Stimulated activated CD4-positive, alpha-beta T cell treated with anti-CD3 and anti-CD28 coated beads, Interleukin-4, amount 100 ng/mL, for 24 hours (primary cell): ENCODE data around the gene KRTAP20-4.

Source experiments
- DNase-seq: peaks from one replicate; pipeline ENCODE4 v3.0.0-alpha.2; 2020

KRTAP20-4 gene

DNA sequence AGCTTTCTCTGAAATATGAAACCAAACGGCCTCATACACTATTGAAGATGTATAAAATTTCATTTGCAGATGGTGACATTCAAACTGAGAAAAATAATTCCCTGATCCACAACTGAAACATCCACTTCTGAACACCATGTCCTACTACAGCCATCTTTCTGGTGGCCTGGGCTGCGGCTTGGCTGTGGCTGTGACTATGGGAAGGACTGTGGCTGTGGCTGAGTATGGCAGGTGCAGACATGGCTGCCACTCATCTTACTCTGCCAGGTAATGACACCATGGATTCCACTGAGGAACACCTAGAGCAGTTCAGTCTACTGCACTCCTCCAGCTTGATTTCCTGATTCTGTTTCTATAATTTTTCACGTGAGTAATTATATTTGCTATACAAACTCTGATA is at the start of gene KRTAP20-4:
KRTAP20-4 (plus strand) TSS at position 106 of the 400 bp plus-strand sequence.
- no peak for DNase-seq

DNA sequence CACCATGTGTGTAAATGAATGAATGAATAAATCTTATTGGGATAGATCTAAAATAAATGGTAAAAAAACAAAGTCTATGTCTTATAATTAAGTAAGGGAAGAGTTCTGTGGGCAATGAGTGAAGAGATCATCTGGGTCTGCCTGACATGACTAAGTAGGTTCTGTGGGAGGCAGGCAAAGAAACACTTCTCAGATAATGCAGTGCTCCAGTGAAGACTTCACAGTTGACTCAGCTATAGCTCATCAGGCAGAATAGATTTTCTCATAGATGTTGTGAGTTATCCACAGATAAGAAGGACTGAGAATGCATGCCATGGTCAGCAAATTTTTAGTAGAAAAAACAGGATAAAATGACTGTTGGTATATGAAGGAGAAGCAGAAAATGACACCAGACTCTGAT is 42.7 kb upstream of the KRTAP20-4 start:
- no peak for DNase-seq

DNA sequence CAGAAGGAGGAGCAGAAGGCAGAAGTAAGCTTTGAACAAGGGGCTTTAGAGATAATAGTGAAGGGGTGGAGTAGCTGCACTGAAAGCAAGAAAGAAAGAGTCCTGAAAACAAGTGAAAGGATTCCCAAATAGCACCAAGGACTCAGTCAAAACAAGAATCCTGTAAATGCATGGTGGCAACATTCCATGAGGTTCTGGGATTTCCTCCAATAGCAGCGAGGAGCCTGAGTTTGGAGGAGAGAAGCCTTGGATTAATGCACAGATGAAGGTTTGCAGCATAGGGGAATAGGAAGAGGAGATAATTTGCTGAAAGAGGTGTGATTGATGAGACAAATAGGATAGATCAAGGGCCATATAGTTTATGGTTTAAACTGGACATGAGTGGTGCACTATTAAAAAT is 41.1 kb upstream of the KRTAP20-4 start:
- no peak for DNase-seq

DNA sequence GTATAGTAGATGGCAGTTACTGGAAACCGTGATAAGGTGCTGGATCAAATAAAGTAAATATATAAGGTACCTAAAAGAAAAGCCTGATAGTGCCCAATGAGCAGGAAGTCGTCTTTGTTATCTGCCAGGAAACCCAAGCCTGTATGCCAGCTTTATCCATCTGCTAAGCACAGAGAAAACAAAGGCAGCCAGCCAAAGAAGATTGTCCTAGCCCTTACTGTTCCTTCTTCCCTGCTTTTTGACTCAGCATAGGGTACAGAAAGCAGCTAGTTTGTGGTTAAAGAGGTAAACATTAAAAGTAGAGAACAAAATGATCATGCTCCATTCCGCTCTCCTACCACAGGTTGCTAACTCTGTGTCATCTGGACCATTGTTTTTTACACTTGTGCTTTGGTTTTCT is 40.3 kb upstream of the KRTAP20-4 start:
- no peak for DNase-seq

DNA sequence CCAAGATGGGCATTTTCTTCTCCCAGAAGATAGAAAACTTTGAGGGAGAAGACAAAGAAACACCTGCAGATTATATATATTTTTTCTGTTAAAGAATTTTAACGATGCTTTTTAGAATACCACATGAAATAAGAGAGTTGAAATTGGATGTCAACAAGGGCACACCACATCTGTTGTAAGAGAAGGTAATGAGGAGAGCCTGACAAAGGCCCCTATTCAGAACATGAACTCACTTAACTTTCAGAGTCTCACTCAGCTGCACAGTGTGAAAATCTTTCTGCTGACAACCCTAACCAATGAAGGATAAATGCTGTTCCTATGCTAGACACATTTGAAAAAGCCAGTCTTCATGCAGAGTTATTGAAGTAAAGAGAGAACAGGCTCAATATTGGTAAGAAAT is 37.6 kb upstream of the KRTAP20-4 start:
- no peak for DNase-seq

DNA sequence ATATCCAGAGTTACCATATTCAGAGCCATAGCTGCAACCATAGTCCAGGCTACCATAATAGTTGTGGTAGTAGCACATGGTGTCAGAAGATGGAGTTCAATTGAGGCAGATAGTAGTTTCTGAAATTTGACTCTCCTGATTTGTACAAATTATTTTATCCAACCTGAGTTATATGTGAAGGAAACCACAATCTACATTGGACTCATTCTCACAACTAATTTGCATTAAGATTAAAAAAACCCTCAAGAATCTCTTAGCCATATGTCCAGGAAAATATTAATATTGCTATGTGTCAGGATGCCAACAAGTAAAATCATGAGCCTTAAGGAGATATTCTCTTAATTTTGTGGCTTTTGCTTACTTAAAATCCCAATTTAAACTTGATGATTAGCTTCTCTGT is 30.1 kb upstream of the KRTAP20-4 start, which contains the start of gene KRTAP22-2:
KRTAP22-2 (minus strand) TSS at position 101 of the 400 bp plus-strand sequence.
- DNase-seq: no peak

DNA sequence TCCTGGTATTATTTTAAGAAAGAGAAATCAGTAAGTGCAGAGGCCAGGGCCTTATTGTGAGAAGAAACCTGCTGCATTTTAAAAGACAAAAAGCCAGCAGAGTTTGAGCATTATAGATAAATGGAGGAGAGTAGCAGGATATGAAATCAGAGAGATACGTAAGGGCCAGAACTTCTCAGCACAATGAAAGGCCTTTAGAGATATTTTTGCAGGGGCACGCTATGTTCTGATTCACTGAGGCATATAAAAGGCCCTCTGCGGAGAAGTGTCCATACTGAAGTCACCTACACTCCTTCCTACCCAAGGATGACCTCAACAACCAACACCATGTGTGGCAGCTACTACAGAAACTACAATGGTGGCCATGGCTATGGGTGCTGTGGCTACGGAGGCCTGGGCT is 28.3 kb upstream of the KRTAP20-4 start, which contains the start of gene KRTAP6-3:
KRTAP6-3 (plus strand) TSS at position 301 of the 400 bp plus-strand sequence; CDS start at position 307, 6 bp downstream.
- DNase-seq: no peak

DNA sequence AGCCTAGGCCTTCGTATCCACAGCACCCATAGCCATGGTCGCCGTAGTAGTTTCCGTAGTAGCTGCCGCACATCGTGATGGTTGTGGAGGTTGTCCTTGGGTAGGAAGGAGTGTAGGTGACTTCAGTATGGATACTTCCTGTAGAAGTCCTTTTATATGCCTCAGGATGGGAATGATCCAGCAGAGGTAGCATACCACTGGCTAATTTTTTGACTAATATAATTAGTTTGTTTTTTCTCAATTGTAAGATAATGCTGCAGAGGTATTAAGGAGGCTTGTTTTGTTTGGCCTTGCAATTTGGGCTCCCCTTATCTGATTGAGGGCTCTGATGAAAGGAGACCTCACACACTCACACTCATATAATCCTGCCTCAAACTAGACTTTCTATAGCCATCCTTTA is 21.6 kb upstream of the KRTAP20-4 start, which contains the start of gene KRTAP6-2:
KRTAP6-2 (minus strand) TSS at position 101 of the 400 bp plus-strand sequence; CDS start at position 73, 28 bp downstream.
- no peak for DNase-seq

DNA sequence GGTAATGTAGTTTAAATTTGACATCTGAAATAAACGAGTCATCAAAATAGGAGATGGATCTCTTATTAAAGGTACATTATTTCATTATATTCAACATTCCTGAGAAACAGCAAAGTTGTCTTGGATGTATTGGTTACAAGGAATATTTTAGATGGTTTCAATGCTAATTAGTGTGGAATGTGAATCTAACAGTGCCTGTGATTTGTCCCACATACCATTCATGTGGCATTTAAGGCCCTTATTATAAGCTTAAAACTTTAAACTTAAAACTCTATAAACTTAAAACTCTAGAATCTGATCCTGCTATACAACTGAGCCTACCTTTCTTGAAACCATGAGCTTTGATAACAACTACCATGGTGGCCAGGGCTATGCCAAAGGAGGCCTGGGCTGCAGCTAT is 19.6 kb upstream of the KRTAP20-4 start, which contains the start of gene KRTAP22-1:
KRTAP22-1 (plus strand) TSS at position 301 of the 400 bp plus-strand sequence.
- DNase-seq: no peak

DNA sequence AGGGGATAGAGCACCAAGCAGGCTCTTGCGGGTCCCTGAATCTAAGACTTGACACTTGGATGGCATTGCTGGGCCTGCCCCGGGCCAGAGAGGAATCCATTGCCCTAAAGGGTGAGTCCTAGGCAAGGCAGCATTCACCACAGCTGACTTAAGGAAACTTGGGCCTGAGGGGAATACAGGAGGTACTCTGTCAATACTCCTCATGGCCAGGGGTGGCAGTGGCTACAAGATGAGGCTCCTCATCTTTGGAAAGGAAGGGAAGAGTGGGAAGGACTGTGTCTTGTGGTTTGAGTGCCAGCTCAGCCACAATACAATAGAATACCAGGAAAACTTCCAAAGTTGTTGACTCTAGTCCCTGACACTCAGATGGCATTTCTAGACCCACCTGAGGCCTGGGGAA is 14.5 kb upstream of the KRTAP20-4 start:
- no peak for DNase-seq

DNA sequence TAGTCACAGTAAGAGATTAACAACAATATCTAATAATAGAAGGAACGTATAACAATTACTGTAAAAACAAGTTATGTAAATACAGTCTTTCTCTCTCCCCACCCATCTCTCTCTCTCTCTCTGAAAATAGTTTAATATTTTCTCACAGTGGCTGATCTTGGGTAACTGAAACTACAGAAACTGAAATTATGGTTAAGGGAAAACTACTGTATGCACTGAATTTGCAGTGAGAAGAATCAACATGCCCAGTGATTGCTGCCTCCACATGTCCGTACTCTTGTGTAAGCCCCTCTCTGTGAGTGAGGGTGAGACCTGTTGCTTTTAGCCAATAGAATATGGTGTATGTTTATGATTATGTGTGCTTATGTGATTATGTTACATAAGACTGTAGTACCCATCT is 8.3 kb upstream of the KRTAP20-4 start:
- DNase-seq: no peak

DNA sequence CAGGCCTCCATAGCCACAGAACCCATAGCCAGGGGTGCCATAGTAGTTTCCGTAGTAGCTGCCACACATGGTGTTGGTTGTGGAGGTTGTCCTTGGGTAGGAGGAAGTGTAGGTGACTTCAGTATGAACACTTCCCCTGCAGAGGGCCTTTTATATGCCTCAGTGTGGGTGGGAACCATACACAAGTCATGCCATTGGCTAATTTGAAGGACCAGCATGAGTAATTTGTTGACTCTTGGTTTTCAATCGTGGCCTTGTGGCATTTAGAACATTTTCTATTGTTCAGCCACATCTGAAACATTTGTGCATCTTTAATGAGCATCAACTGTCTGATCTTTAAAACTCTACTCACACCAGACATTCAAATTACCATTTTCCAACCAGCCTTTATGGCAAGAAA is 6.6 kb upstream of the KRTAP20-4 start, which contains the start of gene KRTAP6-1:
KRTAP6-1 (minus strand) TSS at position 95 of the 400 bp plus-strand sequence; CDS start at position 69, 26 bp downstream.
- DNase-seq: no peak

DNA sequence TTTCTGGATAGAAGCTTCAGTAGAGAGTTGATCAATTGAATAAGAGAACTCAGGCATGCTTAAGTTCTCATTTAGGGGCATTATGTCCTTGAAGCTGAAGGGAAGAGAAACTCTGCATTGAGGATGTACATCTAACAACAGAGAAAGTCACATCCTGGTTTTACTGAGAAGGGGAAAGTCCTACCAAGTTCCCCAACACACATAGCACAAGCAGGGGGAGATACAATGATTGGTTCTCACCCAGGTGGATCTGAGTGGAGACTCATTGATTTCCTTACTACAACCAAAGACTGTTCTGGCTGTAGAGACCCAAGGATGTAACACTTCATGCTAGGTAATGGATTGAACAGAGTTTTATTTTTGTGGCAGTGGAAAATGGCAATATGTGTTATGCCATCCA is 5.2 kb upstream of the KRTAP20-4 start:
- DNase-seq: no peak

DNA sequence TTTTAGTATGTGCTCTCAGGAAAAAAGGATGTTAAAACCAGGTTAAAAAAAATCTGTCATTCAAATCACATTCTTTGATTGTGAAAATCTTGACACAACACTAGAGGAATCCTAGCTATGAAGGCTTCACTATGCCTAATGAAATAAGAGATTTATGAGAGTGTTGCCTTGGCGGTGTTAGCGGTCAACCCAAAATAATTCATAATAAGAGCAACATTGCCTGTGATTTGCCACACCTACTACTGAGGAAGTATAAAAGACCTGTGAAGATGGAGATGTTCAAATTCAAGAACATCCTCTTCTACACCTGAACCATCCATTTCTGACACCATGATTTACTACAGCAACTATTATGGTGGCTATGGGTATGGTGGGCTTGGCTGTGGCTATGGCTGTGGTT is 4.3 kb upstream of the KRTAP20-4 start, which contains the start of gene KRTAP20-1:
KRTAP20-1 (plus strand) TSS at position 301 of the 400 bp plus-strand sequence; CDS start at position 331, 30 bp downstream.
- no peak for DNase-seq

DNA sequence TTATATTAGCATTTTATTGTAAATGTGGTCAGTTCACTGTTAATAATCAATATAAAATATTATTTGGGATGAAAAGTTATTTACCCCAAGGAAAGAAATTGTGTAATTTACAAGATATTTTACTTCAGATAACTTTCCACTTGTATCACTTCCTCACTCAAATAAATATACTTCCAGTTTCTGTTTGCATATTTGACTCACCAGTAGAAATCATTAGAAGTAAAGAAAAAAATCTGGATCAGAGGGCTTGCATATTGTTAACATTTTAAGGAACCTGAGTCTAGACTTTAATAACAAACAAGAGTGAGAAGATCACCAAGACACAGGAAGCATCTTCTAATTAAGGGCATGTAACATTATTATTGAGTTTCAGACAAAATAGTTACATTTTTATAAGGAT is 347 bp upstream of the KRTAP20-4 start:
- no peak for DNase-seq

DNA sequence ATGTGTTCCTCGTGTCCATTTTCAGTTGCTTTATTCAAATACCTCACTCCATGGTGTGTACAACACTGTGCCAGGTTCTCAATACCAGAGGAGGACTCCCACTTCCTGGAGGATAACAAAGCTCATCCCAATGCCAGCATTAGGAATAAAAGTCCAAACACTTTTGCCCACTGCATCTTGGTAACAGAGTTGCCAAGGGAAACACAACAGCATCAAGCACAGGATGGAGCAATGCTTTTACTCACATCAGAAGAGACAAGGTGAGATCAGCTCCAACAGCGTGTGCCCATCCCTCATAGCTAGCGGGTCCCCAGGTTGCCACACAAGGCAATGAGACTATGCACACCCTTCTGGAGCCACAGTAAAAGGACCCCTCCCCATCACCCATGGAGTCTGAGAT is 2.9 kb downstream of the KRTAP20-4 start:
- DNase-seq: no peak

DNA sequence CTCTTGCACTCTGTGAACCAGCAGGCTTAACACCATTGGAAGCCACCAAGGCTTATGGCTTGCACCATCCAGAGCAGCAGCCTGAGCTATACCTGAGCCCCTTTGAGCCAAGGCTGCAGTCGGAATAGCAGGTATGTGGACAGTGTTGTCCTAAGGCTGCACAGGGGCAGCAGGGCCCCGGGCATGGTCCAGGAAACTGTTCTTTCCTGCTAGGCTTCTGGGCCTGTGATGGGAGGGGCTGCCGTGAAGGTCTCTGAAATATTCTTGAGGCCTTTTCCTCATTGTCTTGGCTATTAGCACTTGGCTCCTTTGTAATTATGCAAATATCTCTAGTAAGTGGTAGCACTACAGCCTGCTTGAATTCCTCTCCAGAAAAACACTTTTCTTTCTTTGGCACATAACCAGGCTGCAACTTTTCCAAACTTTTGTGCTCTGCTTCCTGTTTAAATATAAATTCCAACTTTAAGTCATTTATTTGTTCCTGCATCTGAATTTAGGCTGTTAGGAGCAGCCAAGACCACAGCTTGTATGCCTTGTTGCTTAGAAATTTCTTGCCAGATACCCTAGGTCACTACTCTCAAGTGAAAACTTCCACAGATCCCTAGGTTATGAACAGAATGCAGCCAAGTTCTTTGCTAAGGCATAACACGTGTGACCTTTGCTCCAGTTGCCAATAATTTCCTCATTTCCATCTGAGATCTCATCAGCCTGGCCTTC is 5.2 kb downstream of the KRTAP20-4 start:
- no peak for DNase-seq

DNA sequence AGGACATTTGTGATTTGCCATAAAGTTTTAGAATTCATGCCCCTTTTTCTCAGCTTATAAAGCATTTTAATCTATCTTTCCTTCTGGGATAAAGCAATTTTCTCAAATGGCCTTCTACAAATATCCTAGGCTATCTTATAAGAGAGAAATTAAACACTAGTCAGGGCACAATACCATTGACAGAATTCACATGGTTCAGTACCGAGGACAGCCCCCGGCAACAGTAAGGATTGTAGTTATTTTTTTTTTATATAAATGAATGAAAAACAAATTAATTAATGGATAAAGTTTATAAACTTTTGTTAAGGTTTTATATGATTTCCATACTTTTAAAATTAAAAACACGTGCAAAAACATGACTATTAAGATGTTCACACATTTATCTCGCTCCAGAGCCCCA is 7.7 kb downstream of the KRTAP20-4 start:
- no peak for DNase-seq

DNA sequence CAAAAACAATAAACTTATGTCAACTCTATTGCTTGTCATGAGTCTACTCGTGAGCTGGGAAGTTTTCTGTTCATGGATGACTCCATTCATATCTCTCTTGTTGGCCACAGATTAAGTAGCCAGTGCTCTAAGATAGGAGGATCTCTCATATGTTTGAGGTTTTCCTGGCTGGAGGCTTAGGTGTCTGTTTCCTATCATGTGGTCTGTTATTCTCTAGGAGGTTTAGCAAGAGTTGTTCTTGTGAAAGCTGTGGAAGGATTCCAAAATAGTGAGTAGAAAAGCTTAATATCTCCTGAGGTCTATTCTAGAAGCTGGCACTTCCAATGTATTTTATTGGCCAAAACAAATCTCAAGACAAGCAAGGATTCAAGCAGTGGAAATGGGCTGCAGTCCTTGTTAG is 8.8 kb downstream of the KRTAP20-4 start:
- DNase-seq: no peak

DNA sequence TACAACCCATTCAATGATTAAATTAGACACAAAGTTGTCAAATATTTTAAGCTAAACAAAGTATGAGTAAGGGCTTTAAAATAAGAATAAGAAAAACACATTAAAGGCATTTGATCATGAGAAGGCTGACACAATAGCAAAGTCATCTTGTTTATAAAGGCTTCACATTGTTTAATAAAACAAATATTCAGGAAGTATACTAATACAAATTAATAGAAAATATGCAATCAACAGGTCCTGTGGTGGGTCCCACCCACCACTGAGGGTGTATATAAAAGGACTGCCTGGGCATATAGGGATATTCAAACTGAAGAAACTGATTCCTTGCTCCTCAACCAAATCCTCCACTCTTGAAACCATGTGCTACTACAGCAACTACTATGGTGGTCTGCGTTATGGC is 14.5 kb downstream of the KRTAP20-4 start, which contains the start of gene KRTAP20-2:
KRTAP20-2 (plus strand) TSS at position 301 of the 400 bp plus-strand sequence; CDS start at position 359, 58 bp downstream.
- DNase-seq: no peak

DNA sequence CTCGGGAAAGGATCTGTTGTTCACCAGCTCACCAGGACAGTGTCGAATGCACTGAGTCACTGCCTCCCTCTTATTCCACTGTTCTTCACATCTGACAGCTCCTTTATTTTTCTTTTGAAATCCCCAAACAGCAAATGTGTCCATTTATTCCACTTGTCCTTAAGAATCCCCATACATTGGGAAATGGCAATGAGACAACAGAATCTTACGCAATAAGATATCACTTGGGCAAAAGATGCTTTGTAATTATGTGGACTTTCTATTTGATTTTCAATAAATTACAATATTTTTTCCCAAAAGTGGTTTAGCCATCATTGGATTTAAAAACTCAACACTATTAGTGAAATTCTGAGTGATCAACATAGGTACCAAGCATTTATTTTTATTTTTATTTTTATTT is 18.3 kb downstream of the KRTAP20-4 start:
- no peak for DNase-seq

DNA sequence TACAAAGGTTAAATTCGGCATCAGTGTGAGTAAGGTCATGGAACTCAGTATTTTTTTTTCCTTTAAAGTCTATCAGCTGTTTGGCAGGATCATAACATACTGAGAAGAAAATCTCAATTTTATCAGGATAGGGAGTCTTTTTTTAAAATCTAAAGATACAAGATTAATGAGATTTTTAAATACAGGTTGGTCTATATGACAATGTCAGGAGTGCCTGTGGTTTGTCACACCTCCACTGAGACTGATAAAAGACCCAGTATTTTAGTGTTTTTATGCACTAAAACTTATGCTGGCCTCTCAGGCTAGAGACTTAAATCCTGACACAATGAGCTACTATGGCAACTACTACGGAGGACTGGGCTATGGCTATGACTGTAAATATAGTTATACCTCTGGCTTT is 22.1 kb downstream of the KRTAP20-4 start, which contains the start of gene KRTAP20-3:
KRTAP20-3 (plus strand) TSS at position 301 of the 400 bp plus-strand sequence.
- no peak for DNase-seq

DNA sequence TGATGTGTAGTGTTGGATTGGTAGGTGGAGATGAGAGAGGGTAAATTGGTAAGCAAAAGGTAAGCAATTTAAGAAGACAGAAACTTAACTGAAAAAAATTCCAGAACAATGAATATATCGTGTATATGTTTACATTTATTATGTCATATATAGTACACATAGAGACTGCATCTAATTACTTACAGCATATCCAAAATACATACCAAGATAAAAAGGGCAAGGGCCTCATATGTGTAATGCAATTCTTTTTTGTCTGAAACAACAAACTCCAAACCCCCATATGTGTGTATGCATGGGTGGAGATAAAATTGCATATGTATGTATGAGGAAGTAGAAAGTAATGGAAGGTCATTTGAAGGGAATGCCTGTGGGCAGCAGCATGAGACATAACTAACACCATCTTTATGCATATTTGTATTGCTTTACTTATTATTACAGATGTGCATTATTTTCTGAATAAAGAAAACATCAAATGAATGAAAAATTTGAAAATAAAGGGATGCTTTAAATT is 26.5 kb downstream of the KRTAP20-4 start:
- DNase-seq: no peak

DNA sequence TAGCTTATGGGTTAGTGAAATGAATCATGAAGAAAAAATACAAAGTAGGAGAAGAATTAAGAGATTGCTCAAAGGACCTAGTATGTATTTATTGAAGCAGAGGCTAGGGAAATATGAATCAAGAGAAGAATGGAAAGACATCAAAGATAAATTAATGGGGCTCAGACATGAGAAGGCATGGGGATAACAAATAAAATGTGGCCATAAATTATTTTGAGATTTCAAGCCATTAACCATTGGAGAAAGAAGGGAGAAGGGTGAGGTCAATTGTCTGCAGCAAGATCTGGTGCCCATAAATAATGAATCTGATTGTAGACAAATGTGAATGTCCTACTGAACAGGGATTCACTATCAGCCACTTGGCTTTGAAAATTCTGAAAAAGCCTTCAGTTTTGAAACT is 32.5 kb downstream of the KRTAP20-4 start:
- DNase-seq: no peak
